Mesenchymal stem cell (in vitro differentiated cells and primary cell): Measurements from ENCODE around the gene GRM7.

ENCODE experiments used
- DNase-seq: peaks from one replicate; pipeline ENCODE4 v3.0.0-alpha.2; 2013
- H2AFZ ChIP-seq: one replicate; pipeline ENCODE4 v1.6.1; 2013; ENCODE audit warnings: low read depth, mild to moderate bottlenecking, control low read depth, inconsistent platforms, low read length, moderate library complexity
- H2AK5ac ChIP-seq: 2 replicates; pipeline ENCODE4 v1.6.1; 2013; ENCODE audit warnings: low read length, moderate library complexity, mild to moderate bottlenecking, inconsistent platforms; ENCODE audit not compliant: severe bottlenecking
- H2BK120ac ChIP-seq: one replicate; pipeline ENCODE4 v1.6.1; 2013; ENCODE audit warnings: low read depth, mild to moderate bottlenecking, inconsistent platforms, low read length, moderate library complexity
- H2BK12ac ChIP-seq, 2 experiments: one replicate each; pipeline ENCODE4 v1.6.1; 2013; ENCODE audit warnings: inconsistent platforms in 2 of 2, low read length in 2 of 2, mild to moderate bottlenecking in 2 of 2, moderate library complexity in 2 of 2, control low read depth in 1 of 2
- H2BK15ac ChIP-seq: one replicate; pipeline ENCODE4 v1.6.1; 2013; ENCODE audit warnings: mild to moderate bottlenecking, low read depth, inconsistent platforms; ENCODE audit not compliant: poor library complexity, severe bottlenecking
- H2BK5ac ChIP-seq: 2 replicates; pipeline ENCODE4 v1.6.1; 2013; ENCODE audit warnings: low read depth, mild to moderate bottlenecking, low read length, control low read depth, inconsistent platforms; ENCODE audit not compliant: poor library complexity, severe bottlenecking
- H3K14ac ChIP-seq, 2 experiments: one replicate each; pipeline ENCODE4 v1.6.1; 2013; ENCODE audit warnings: inconsistent platforms in 2 of 2, low read length in 2 of 2, control low read depth in 1 of 2, mild to moderate bottlenecking in 1 of 2, moderate library complexity in 1 of 2
- H3K18ac ChIP-seq, 2 experiments: one replicate each; pipeline ENCODE4 v1.6.1; 2013; ENCODE audit warnings: inconsistent platforms in 2 of 2, low read length in 2 of 2, control low read depth in 1 of 2, low read depth in 1 of 2, mild to moderate bottlenecking in 1 of 2
- H3K23ac ChIP-seq, 2 experiments: one replicate each; pipeline ENCODE4 v1.6.1; 2013; ENCODE audit warnings: inconsistent platforms in 2 of 2, low read length in 2 of 2, mild to moderate bottlenecking in 2 of 2, moderate library complexity in 2 of 2, control low read depth in 1 of 2
- H3K27ac ChIP-seq: 2 replicates; pipeline ENCODE4 v1.5.1; 2013; ENCODE audit warnings: mild to moderate bottlenecking, moderate library complexity, low read length, control low read depth, inconsistent platforms; ENCODE audit not compliant: poor library complexity, severe bottlenecking
- H3K27me3 ChIP-seq, 2 experiments: 2 replicates each; pipeline versions ENCODE4 v1.6.1 to v1.7.0; 2013; ENCODE audit warnings: low read length in 2 of 2, mild to moderate bottlenecking in 2 of 2, moderate library complexity in 2 of 2, control low read depth in 1 of 2, inconsistent platforms in 1 of 2; ENCODE audit not compliant: control insufficient read depth in 1 of 2, insufficient read depth in 1 of 2
- H3K36me3 ChIP-seq, 2 experiments: 2 replicates each; pipeline versions ENCODE4 v1.6.1 to v1.7.0; 2013; ENCODE audit warnings: low read length in 2 of 2, control low read depth in 1 of 2, inconsistent platforms in 1 of 2, low read depth in 1 of 2, mild to moderate bottlenecking in 1 of 2; ENCODE audit not compliant: insufficient read depth in 2 of 2, control insufficient read depth in 1 of 2
- H3K4ac ChIP-seq, 2 experiments: one replicate each; pipeline ENCODE4 v1.6.1; 2013; ENCODE audit warnings: inconsistent platforms in 2 of 2, low read length in 2 of 2, mild to moderate bottlenecking in 2 of 2, moderate library complexity in 2 of 2, control low read depth in 1 of 2, low read depth in 1 of 2
- H3K4me1 ChIP-seq: 2 replicates; pipeline ENCODE4 v1.6.1; 2013; ENCODE audit warnings: low read depth, low read length, control low read depth; ENCODE audit not compliant: control insufficient read depth, insufficient read depth
- H3K4me2 ChIP-seq: 2 replicates; pipeline ENCODE4 v1.6.1; 2013; ENCODE audit warnings: low read length, mild to moderate bottlenecking, inconsistent platforms; ENCODE audit not compliant: poor library complexity, severe bottlenecking
- H3K4me3 ChIP-seq, 2 experiments: 2 replicates each; pipeline versions ENCODE4 v1.5.1 to v1.7.0; 2013; ENCODE audit warnings: low read length in 2 of 2, mild to moderate bottlenecking in 2 of 2, control low read depth in 1 of 2, low read depth in 1 of 2; ENCODE audit not compliant: insufficient read depth in 1 of 2
- H3K79me1 ChIP-seq: replicated peaks from 2 replicates; pipeline ENCODE4 v1.6.1; 2013; ENCODE audit warnings: mild to moderate bottlenecking, control low read depth, low read length, inconsistent platforms; ENCODE audit not compliant: poor library complexity, severe bottlenecking
- H3K9ac ChIP-seq: 2 replicates; pipeline ENCODE4 v1.7.0; 2013; ENCODE audit warnings: mild to moderate bottlenecking, low read length, moderate library complexity
- H3K9me3 ChIP-seq: 2 replicates; pipeline ENCODE4 v1.7.0; 2013; ENCODE audit warnings: mild to moderate bottlenecking, low read length; ENCODE audit not compliant: control insufficient read depth
- H4K8ac ChIP-seq: one replicate; pipeline ENCODE4 v1.6.1; 2013; ENCODE audit warnings: inconsistent platforms, mild to moderate bottlenecking, low read length, moderate library complexity
- H4K91ac ChIP-seq: one replicate; pipeline ENCODE4 v1.6.1; 2013; ENCODE audit warnings: mild to moderate bottlenecking, low read length, inconsistent platforms
- WGBS: methylation state at CpG from one replicate; pipeline ENCODE4 v1.1.7; 2013; ENCODE audit warnings: mixed read lengths; 5-methylcytosine and 5-hydroxymethylcytosine counted together

GRM7 gene

DNA sequence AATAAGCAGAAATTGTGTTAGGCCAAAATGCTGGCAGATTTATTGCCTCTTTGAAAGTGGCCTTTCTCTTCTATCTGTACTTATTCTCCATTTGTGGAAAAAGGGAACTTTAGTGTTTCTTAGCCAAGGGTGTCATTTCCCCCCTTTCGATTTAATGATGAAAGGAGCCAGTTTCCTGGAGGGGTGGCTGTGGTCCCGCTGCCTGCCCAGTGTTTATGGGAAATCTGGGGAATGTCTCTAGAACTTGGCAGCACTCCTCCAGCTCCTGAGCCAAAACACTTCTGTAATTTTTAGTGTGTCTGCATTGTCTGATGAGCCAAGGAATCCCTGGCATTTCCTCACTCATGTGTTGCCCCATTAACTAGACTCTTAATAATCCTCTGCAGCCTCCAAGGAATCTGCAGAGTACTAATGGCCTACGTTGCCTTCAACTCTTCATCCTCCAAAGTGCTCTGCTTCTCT, 448.8 kb downstream of the GRM7 start:
- Histone ChIP-seq H2AFZ (no peak overlapping the region), H2BK12ac (no peak overlapping the region), H3K9me3 (peaks cover 12% of the 10 kb centered on the region), H4K8ac (no peak overlapping the region), H3K4me1 (peaks cover 1% of the 10 kb centered on the region), H3K4ac (no peak overlapping the region), H2BK120ac (no peak overlapping the region), H2AK5ac (no peak overlapping the region), H2BK5ac (no peak overlapping the region), H3K36me3 (no peaks in the 10 kb centered on the region), H3K79me1 (no peaks in the 10 kb centered on the region), H3K27me3 (no peaks in the 10 kb centered on the region), H3K14ac (no peak overlapping the region), H4K91ac (no peak overlapping the region), H3K4me2 (no peak overlapping the region), H3K4me3 (no peak overlapping the region), H3K27ac (peak overlapping the region; percentile 81), H3K23ac (no peak overlapping the region), H3K9ac (no peak overlapping the region), H2BK15ac (no peak overlapping the region), H3K18ac (no peak overlapping the region)
- WGBS, result 0% methylated on average over 3 of the region's 3 CpGs
- DNase-seq, result peak; percentile 73

DNA sequence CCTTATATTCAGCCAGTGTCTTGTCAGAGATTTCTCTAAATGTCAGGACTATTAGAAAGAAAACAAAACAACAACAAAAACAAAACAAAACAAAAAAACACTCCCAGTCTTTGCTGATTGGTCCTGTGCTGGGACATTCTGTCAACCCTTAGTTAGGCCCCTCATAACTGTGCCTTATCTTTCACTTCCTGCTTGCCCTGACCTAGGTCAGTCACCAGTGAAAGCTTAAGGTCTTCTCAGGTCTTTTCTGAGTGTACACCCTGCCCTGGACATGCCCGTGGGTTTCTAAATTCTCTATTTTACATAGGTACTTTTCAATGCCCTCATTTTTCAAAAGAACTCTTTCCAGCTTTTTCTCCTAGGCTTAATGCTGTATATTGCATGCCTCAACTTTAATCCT, 454.1 kb downstream of the GRM7 start:
- no peak overlapping the region for H2AFZ ChIP-seq
- no peak overlapping the region for H3K23ac ChIP-seq
- H3K4me3 ChIP-seq, result no peak overlapping the region
- H2BK15ac ChIP-seq, result no peak overlapping the region
- H3K9me3 ChIP-seq, result peaks cover 28% of the 10 kb centered on the region
- H2BK120ac ChIP-seq, result no peak overlapping the region
- H3K9ac ChIP-seq, result no peak overlapping the region
- H2BK12ac ChIP-seq, result no peak overlapping the region
- no peaks in the 10 kb centered on the region for H3K4me1 ChIP-seq
- H3K4ac ChIP-seq, result no peak overlapping the region
- H3K27ac ChIP-seq, result no peak overlapping the region
- H2AK5ac ChIP-seq, result no peak overlapping the region
- H3K36me3 ChIP-seq, result no peaks in the 10 kb centered on the region
- no peak overlapping the region for H3K18ac ChIP-seq
- H3K27me3 ChIP-seq, result no peaks in the 10 kb centered on the region
- 92% methylated on average over 1 of the region's 1 CpG for WGBS
- H4K91ac ChIP-seq, result no peak overlapping the region
- H3K79me1 ChIP-seq, result no peaks in the 10 kb centered on the region
- no peak overlapping the region for H4K8ac ChIP-seq
- no peak overlapping the region for H2BK5ac ChIP-seq
- no peak overlapping the region for H3K14ac ChIP-seq
- H3K4me2 ChIP-seq, result no peak overlapping the region
- no peak for DNase-seq

- Histone ChIP-seq H2BK5ac (no peak overlapping the region), H3K4me3 (no peak overlapping the region), H4K8ac (no peak overlapping the region), H2BK120ac (no peak overlapping the region), H3K4me2 (no peak overlapping the region), H4K91ac (no peak overlapping the region), H3K9ac (no peak overlapping the region), H3K4ac (no peak overlapping the region), H3K9me3 (no peaks in the 10 kb centered on the region), H2AFZ (no peak overlapping the region), H3K27me3 (no peaks in the 10 kb centered on the region), H2BK12ac (no peak overlapping the region), H3K23ac (no peak overlapping the region), H3K14ac (no peak overlapping the region), H3K4me1 (no peaks in the 10 kb centered on the region), H3K79me1 (no peaks in the 10 kb centered on the region), H2BK15ac (no peak overlapping the region), H3K27ac (peak overlapping the region; percentile 62), H3K36me3 (no peaks in the 10 kb centered on the region), H2AK5ac (peak overlapping the region; percentile 39), H3K18ac (no peak overlapping the region)
- WGBS, result 65% methylated on average over 2 of the region's 3 CpGs
- DNase-seq, result peak; percentile 1
Measured at GRCh38 chr3:7322957-7323669, 462.2 kb downstream of the GRM7 start.

GRCh38 chr3:7328339-7328738, 467.4 kb downstream of the GRM7 start:
- H3K14ac ChIP-seq, result no peak overlapping the region
- H3K4ac ChIP-seq, result no peak overlapping the region
- H3K9ac ChIP-seq, result no peak overlapping the region
- no peak overlapping the region for H3K27ac ChIP-seq
- no peak for DNase-seq
- H3K9me3 ChIP-seq, result peaks cover 6% of the 10 kb centered on the region
- no peak overlapping the region for H2AK5ac ChIP-seq
- no peak overlapping the region for H3K4me2 ChIP-seq
- H2BK12ac ChIP-seq, result no peak overlapping the region
- H3K4me3 ChIP-seq, result no peak overlapping the region
- H3K79me1 ChIP-seq, result no peaks in the 10 kb centered on the region
- no peak overlapping the region for H3K18ac ChIP-seq
- no peak overlapping the region for H4K8ac ChIP-seq
- no peak overlapping the region for H4K91ac ChIP-seq
- WGBS, result no CpG with 5 or more reads among the region's 1 CpG
- H3K36me3 ChIP-seq, result no peaks in the 10 kb centered on the region
- no peaks in the 10 kb centered on the region for H3K4me1 ChIP-seq
- no peak overlapping the region for H2BK5ac ChIP-seq
- H3K27me3 ChIP-seq, result no peaks in the 10 kb centered on the region
- H2AFZ ChIP-seq, result no peak overlapping the region
- no peak overlapping the region for H2BK120ac ChIP-seq
- no peak overlapping the region for H2BK15ac ChIP-seq
- H3K23ac ChIP-seq, result no peak overlapping the region
